ENCODE data around the gene TSPAN3.
A peak's percentile ranks its signal among the peaks of the same experiment; 100 is the strongest.

Gene TSPAN3

DNA sequence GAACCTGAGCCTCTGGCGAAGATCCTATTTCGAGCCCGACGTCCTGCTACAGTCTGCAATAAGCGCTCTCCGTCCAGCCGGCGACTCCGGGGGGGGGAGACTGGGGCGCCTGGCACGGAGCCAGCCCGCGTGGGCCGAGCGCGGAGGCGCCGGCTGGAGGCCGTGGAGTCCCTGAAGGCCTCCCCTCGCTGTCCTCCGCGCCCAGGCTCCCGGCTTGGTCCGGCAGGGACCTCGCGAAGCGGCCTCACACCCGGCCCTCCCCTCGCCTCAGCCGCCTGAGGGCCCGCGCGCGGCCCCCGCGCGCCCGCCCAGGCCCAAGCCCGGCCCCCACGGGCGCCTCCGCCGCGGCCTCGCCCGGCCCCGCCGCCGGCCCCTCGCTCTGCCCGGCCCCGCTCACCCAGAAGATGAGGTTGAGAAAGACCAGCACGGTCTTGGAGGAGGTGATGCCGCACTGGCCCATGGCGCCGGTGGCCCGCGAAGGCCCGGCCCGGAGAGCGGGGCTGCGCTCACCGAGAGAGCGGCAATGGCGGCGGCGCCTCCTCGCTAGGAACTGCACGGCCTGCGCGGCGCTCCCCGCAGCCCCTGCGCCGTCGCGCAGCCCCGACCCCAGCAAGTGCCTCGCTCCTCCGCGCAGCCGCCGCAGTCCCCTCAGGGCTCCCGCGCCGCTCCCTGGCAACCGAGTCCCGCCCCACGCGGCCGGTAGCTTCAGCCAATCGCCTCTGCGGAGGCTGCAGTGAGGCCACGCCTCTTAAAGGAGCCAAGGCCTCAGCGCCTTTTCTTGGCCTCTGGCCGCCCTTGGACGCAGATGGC is at the start of gene TSPAN3:
TSS of gene TSPAN3 (minus strand) at position 615 of the 810 bp plus-strand sequence. CDS start at position 460, 155 bp downstream.
- peak; percentile 84 to 91 for DNase-seq (ENCODE audit: low read depth in 2 of 2)

DNA sequence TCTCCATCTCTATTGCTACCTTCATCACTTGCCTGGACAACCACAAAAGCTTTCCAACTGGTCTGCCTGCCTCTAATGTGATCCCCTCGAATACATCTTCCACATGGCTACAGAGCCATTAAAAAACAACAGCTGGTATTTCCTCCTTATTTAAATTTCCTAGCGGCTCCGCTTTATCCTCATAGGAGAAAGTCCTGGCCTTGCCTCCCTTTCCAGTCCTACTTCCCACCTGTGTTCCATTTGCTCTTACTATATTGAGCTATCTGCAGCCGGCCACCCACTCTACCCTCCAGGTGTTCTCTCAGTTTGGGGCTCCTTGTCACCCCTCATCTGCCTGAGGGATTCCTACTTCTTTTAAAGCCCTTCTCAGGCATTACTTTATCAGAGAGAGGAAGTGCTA is 49.7 kb upstream of the TSPAN3 start:
- DNase-seq (ENCODE audit: low read depth in 2 of 2), result no peak

GRCh38 chr15:77119446-77119845 is 48.5 kb upstream of the TSPAN3 start:
- no peak for DNase-seq (ENCODE audit: low read depth in 2 of 2)

DNA sequence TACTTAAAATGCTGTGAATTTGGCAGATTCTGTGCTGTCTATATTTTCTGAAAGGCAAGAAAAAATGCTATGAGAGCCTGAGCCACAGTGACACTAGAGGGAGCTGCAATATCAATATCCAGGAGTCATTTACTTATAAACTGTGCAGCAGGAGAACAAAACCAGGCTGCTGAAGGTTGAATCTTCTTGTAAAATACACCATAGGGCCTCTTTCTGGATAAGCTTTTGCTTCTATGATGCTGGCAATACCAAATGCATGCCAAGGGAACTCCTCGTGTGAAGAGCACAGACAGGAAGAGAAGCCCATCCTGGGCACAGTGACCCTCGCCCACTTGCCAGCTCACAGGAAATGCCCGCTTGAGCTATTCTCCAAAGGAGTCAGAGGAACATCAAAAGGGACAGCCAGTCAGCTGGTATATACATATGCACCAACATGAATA is 48.0 kb upstream of the TSPAN3 start:
- DNase-seq (ENCODE audit: low read depth in 2 of 2), result peak in 1 of 2 experiments; percentile 6

GRCh38 chr15:77115179-77115578 is 44.3 kb upstream of the TSPAN3 start:
- DNase-seq (ENCODE audit: low read depth in 2 of 2), result no peak

- DNase-seq (ENCODE audit: low read depth in 2 of 2), result no peak
Measured at GRCh38 chr15:77112838-77113504, 42.1 kb upstream of the TSPAN3 start.

- DNase-seq (ENCODE audit: low read depth in 2 of 2), result no peak
Measured at GRCh38 chr15:77111789-77112188, 40.9 kb upstream of the TSPAN3 start.

GRCh38 chr15:77107531-77108355 is 36.8 kb upstream of the TSPAN3 start:
- DNase-seq (ENCODE audit: low read depth in 2 of 2), result peak in 1 of 2 experiments; percentile 18

DNA sequence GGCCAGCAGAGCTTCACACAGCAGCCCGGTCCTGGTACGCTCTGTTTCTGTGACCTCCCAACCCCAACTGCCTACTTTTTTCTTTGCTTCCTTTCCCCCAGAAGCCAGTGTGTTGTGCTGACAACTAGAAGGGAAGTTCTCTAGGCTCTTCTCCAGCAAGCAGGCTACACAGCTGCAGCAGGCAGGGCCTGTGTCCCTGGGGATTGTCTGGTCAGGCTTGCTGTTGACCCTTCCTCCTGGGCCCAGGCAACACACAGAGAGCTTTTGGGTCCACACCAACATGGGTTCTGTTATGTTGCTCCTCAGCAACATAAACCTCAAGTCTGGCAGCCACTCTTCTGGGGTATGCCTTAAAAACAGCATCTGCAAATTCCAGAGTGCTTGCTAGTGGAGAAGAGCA is 36.2 kb upstream of the TSPAN3 start:
- DNase-seq (ENCODE audit: low read depth in 2 of 2), result no peak

DNA sequence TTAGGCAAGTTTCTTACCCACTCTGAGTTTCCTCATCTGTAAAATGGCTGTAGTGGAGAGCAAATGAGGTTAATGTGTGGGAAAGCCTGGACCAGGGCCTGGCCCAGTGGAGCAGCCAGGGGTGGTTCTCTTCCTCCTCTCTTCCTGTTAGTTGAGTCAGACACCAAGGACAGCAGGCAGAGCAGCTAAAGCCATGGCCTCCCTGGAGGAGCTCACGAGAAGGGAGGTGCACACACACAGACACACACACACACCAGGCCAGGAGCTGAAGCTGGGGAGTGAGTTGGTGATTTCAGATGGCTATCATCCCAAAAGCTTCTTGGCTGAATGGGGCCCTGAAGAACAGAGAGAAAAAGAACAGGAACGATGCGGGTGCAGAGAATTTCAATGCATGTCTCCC is 33.2 kb upstream of the TSPAN3 start:
- no peak for DNase-seq (ENCODE audit: low read depth in 2 of 2)

DNA sequence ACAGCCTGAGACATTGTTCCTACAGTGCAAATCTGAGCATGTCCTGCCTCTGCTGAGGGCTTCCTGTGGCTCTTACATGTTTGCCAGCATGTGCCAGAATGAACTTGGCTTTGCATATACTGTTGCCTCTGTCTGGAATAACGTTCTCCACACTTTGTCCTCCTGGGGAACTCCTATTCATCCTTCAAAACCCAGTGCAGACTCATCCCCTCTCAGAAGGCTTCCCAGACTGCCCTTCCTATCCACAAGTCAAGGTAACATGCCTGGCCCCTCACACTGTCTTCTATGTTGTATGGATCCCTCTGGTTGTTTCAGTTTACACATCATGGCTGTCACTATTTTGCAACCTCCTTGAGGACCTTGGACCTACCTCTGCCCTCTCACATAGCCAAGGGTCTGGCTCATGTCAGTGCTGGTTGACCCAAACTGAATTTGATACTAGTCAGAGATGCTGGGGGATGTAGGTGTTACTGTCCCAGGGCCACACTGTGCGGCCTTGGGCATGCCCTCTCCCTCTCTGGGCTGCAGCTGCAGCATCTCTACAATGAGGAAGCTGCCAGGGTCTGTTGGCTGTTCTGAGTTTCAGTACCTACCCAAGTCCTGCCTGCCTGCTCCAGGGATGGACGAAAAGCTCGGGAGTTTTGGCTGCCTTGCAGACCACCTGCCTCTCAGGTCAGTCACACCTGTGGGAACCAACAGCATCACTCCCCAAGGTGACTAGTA is 29.0 kb upstream of the TSPAN3 start:
- no peak for DNase-seq (ENCODE audit: low read depth in 2 of 2)

GRCh38 chr15:77098572-77098971 is 27.7 kb upstream of the TSPAN3 start:
- no peak for DNase-seq (ENCODE audit: low read depth in 2 of 2)

DNA sequence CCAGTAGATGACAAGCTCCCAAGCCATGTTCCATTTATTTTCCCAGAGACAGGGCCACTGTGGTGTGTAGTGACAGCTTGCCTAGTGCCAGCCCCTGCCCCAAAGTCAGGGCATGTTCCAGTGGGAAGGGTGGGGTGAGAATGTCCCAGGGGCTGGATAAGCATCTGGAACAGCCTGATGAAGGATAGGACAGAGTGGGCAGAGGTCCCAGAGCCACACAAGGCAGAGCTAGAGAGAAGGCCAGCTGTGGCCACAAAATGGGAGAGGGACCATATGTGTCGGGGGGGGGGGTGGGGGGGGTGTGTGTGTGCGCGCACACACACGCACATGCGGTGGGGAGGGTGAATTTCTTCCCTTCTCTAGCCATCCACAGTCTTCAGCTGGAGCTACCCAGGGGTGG is 27.0 kb upstream of the TSPAN3 start:
- DNase-seq (ENCODE audit: low read depth in 2 of 2), result no peak

GRCh38 chr15:77097248-77097721 is 26.4 kb upstream of the TSPAN3 start:
- no peak for DNase-seq (ENCODE audit: low read depth in 2 of 2)

DNA sequence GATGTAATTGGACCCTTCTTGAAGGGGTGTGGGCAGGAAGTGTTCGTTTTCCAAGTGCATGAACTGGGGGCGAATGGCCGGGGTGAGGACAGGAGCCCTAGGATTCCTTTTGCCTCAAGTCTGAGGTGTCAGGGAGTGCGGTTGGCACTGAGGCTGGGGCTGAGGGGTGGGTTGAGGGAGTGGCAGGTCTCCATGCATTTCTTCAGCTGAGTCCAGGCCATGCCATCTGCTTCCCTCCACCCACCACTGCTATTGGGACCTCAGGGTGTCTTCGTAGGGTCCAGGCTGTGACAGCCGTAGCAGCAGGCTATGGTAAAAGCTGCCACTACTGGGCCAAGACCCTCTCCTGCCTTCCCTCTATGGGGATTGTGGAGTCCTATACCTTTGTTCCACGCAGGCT is 25.6 kb upstream of the TSPAN3 start:
- DNase-seq (ENCODE audit: low read depth in 2 of 2), result no peak

DNA sequence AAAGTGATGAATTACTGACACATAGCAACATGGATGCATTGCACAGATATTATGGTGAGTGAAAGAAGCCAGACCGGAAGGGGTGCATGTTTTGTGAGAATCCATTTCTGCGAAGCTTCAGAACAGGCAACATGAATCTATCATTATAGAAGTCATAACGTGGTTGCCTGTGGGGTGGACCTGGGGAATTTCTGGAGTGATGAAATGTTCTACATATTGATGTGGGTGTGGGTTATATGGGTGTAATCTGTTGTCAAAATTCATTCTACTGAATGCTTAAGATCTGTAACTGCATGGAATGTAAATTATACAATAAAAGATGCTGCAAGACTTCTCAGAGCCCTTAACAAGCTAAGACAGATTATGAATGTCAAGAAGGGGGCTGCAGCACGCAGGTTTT is 25.2 kb upstream of the TSPAN3 start:
- DNase-seq (ENCODE audit: low read depth in 2 of 2), result no peak

DNA sequence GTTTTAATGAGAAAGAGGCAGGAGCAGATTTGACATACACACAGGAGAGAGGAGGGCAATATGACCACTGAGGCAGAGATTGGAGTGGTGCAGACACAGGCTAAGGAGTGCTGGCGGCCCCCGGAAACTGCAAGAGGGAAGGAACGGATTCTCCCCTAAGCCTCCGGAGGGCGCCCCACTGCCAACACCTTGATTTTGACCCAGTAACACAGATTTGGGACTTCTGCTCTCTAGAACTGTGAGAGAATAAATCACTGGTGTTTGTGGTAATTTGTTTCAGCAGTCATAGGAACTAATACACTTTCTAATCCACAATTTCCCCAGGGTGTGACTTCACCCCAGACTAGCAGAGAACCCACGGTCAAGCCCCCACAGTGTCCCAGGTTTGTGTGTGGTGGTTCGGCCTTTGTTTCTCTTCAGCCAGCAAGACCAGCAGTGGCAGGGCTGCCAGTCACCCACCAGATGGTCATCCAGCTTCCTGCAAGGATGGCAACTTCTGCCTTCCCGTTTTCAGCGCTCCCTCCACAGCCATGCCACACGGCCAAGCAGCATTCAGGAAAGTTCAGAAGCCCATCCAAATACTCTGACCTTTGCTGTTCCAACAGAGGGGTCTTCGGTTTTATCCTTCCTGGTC is 23.6 kb upstream of the TSPAN3 start:
- no peak for DNase-seq (ENCODE audit: low read depth in 2 of 2)

- no peak for DNase-seq (ENCODE audit: low read depth in 2 of 2)
Measured at GRCh38 chr15:77093436-77093835, 22.5 kb upstream of the TSPAN3 start.

DNA sequence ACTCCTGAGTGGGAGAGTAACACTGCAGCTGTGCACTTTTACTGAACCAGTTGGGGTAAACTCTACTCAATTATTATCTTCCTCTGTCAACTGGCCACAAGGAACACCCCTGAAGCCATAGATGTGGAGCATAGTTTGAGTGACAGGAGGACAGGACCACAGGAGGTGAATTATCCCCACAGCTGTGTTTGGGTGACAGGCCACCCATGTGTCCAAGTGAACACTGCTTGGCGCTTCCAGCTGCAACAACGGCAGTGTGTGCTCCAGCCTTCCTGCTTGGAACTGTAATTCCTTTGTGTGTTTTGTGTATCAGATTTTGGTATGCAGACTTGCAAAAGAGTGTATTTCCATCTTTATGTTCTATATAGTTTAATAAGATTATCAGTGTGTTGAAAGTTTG is 20.2 kb upstream of the TSPAN3 start:
- DNase-seq (ENCODE audit: low read depth in 2 of 2), result no peak

DNA sequence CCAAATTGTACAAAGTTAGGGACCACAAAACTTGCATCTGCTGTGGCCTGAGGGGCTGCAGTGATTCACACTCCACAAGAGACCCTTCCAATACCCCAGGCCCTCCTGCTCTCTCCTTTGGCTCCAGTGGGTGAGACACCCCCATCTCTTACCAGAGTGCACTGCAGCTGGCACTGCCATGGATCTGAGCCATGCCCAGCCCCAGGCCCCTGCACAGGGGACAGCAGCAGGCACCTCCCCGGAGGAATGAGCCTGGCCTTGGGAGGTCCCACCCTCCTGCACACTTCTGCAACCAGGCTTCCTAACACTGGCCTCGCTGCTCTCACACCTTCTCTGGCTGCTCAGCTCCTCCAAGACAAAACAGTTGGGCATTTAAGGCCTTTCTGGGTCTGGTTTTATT is 16.3 kb upstream of the TSPAN3 start:
- no peak for DNase-seq (ENCODE audit: low read depth in 2 of 2)

- no peak for DNase-seq (ENCODE audit: low read depth in 2 of 2)
Measured at GRCh38 chr15:77085297-77085696, 14.4 kb upstream of the TSPAN3 start.
